GM10266 (cell line): ENCODE measurements around the gene GLG1.
"Not testable (repeated sequence)": the region's sequence is repeated elsewhere in the genome, so short reads cannot be mapped to it uniquely, and the experiment has no call there.

ENCODE experiments used
- DNase-seq: peaks from one replicate; pipeline ENCODE4 v3.0.0; 2012; ENCODE audit errors: extremely low spot score
- TF ChIP-seq, protein P1 (sequence below): IDR thresholded peaks from 2 replicates; pipeline ENCODE4 v1.5.1; 2012; ENCODE audit warnings: mild to moderate bottlenecking, low read depth; ENCODE audit not compliant: control insufficient read depth, insufficient read depth; ENCODE audit errors: missing control alignments

GLG1 gene

DNA sequence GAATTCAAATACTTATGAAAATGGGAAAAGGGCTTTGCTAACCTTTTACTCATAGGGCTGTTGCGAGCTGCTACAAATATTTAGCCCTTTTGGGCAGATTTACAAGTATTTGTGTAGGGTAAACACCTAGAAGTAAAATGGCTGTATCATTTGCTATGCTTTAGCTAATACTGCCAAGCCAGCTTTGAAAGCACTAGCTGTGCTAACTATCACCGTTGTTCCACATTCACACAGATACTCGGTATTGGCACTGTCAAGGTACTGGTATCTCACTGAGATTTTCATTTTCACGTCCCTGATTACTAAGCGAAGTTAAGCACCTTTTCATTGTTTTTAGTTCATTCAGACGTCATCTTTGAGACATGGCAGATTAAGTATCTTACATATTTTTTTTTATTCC, 84.8 kb downstream of the GLG1 start:
- no peak for DNase-seq
- TF ChIP-seq, protein P1, sequence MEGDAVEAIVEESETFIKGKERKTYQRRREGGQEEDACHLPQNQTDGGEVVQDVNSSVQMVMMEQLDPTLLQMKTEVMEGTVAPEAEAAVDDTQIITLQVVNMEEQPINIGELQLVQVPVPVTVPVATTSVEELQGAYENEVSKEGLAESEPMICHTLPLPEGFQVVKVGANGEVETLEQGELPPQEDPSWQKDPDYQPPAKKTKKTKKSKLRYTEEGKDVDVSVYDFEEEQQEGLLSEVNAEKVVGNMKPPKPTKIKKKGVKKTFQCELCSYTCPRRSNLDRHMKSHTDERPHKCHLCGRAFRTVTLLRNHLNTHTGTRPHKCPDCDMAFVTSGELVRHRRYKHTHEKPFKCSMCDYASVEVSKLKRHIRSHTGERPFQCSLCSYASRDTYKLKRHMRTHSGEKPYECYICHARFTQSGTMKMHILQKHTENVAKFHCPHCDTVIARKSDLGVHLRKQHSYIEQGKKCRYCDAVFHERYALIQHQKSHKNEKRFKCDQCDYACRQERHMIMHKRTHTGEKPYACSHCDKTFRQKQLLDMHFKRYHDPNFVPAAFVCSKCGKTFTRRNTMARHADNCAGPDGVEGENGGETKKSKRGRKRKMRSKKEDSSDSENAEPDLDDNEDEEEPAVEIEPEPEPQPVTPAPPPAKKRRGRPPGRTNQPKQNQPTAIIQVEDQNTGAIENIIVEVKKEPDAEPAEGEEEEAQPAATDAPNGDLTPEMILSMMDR, result no peak

DNA sequence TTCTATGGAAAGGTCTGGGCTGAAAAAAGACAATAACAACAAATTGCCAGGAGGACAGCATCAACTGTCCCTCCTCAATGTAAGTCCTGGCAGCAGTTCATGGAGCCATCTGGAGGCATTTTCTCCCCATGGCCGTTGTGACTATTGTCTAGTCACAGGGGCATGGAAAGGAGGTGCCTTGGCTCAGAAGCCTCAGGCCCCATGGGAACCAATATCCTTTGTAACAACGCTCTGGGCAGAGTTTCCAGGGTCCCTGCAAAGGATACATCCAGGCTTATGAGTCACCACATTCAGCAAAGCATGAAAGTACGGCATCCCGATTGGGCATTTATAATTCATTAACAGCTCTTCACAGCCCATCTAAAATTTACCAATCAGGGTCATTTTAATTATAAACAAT, 85.2 kb downstream of the GLG1 start:
- TF ChIP-seq, protein P1, result no peak
- DNase-seq, result no peak

DNA sequence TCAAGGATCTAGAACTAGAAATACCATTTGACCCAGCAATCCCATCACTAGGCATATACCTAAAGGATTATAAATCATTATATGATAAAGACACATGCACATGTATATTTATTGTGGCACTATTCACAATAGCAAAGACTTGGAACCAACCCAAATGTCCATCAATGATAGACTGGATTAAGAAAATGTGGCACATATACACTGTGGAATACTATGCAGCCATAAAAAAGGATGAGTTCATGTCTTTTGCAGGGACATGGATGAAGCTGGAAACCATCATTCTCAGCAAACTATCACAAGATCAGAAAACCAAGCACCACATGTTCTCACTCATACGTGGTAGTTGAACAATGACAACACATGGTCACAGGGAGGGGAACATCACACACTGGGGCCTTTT, 88.0 kb downstream of the GLG1 start:
- DNase-seq, result not testable (repeated sequence)

DNA sequence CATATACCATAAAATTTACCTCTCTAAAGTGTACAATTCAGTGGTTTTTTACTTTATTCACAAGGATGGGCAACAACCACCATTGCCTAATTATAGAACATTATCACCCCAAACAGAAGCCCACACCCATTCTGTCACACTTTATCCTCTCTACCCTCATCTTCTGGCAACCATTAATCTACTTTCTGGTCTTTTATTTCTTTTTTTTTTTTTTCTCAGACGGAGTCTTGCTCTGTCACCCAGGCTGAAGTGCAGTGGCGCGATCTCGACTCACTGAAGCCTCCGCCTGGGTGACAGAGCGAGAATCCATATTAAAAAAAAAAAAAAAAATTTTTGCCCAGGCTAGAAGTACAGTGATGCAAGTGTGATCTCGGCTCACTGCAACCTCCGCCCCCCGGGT, 95.0 kb downstream of the GLG1 start:
- DNase-seq, result no peak
- TF ChIP-seq, protein P1, result no peak

DNA sequence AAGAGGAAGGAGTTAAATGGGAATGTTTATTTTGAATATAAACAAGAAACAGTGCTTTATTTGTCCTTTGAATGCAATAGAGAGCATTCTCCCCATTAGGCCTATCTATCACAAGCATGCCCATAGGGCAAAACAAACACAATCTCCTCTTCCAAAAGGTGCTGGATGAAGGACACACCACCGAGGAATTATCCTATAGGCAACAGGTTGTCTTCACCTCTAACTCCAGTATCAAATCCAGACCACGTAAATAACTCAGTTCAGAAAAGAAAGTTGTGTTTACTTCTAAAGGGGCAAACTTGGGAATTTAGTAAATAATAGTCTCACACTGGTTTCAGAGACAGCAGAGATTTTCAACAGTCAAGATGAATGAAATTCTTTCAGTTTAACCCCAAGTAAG, 101.9 kb downstream of the GLG1 start:
- TF ChIP-seq, protein P1, result no peak
- DNase-seq, result no peak

DNA sequence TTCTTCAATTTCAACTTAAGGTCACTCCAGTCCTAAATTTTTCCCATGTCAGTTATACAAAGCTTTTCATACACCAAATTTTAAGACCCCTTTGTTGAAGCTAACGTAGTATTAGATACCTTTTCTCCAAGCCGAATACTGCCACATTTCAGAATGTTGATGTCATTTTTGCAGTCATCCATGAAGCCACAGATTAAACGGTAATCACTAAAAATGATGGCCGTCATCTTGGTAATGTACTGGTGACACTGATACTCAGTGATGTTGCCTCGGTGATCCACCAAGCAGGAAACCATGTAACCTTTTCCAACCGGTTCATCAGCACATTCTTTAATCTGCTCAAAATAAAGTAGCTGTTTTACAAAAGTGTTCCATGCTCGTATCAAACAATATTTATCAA, 103.5 kb downstream of the GLG1 start:
- TF ChIP-seq, protein P1, result no peak
- DNase-seq, result no peak

DNA sequence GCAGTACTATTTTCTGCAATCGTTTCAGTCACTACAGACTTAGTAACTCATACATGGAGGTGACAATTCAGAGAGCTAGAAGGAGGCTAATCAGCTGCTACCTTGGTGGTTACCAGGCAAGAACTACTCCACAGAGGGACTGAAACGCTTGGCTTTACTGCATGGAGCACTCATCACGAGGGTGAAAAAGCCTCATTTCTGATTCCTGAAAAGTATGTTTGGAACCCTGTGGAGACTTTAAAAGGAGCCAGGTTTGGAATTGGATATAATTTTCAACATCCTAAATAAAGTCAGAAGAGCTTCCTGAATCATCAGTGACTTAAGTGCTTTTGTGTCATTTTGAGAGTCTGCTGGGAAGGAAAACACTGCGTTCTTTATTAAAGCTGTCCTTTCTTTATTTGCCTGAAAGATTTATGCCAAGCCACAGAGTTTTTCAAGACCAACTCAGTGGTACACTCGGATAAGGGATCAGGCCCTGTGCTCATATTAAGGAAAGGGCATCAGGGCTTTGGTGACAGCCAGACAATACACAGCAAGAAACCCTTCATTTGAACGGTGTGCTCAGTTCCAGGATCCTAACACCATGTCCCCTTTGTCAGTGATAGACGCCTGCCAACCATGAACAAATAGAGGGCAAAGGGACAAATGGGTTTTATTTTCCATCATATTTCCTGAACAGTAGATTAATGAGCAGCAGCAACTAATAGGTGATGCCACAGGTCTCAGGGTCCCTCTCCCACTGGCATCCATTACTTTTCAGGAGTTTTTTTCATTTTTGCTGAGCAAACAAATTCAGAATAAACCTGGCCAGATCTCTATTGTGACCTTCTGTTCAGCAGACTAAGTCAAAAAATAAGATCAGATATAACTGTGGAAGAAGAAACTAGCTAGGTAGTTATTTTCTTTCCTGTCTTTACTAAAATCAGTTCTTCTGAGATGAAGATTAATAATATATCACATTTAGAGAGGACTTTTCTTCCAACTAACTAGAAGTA, 105.1 kb downstream of the GLG1 start:
- TF ChIP-seq, protein P1, result no peak
- no peak for DNase-seq
